ENCODE data around the gene TMPRSS4.

GRCh38 chr11:118132385-118133151, 55.7 kb downstream of the TMPRSS4 start:
- TF ChIP-seq CTCF (conservative IDR thresholded peaks at IDR 0.05; ENCODE audit: low read depth, low read length) (no peak), EZH2phosphoT487 (IDR thresholded peaks at IDR 0.05; ENCODE audit: borderline replicate concordance, low read length) (no peak)

Measured in PC-3 (cell line).